Heart left ventricle (tissue), 13 donors: ENCODE results near the gene ABCC4.

Source experiments
- CTCF ChIP-seq, 12 donors: fragments of 200-600 bp; sonication (generic) in 4 of 12; IDR thresholded peaks; one replicate each; pipeline versions ENCODE4 v1.5.0 to v1.8.0; 2018 to 2022; ENCODE audit warnings: antibody characterized with exemption in 12 of 12, mild to moderate bottlenecking in 5 of 12
- POLR2A ChIP-seq, 2 donors: fragments of 450-650 bp; IDR thresholded peaks; one replicate each; pipeline ENCODE4 v1.6.1; 2017; ENCODE audit warnings: antibody characterized with exemption in 2 of 2, mild to moderate bottlenecking in 2 of 2, moderate library complexity in 2 of 2
- donor health status: ischemic (EF 13 %, LVEDD 7.1; RV severe dilation, severe dysfunction).
- donor health status: DM: no; HTN: yes; CAD: no.
- donor health status: DM: no; HTN: no; CAD: no.
- donor health status: ischemic (EF 25% LVEDD 6.9; RV normal size, moderate dysfunction).
- donor health status: ischemic (EF 25% LVEDD 5.7; RV mildly dilated, moderate dysfunction).
- donor health status: ischemic (EF 35%, LVEDD 5.7; RV mildly dilated, moderate dysfunction).
- donor health status: nonischemic (EF 11% LVEDD 7.7; RV severe dilation, severe dysfunction).
- donor health status: DM: yes; HTN: yes; CAD: no.
- donor health status: PGD.
- donor health status: ischemic (EF 29% LVEDD 5.4; RV normal size, mild dysfunction).
- donor health status: nonischemic (EF 23%, LVEDD 6.1; RV moderate dilation, normal function).

- TF ChIP-seq POLR2A (IDR thresholded peaks at IDR 0.05): no peak
- TF ChIP-seq CTCF (IDR thresholded peaks at IDR 0.05): no peak
Measured at GRCh38 chr13:95083066-95083465, 218.2 kb downstream of the ABCC4 start.
